PC-3 (cell line): ENCODE data around the gene ERVMER34-1. TPM values are rescaled to one million over a fixed set of nuclear protein-coding genes. Genes with fewer than 3 reads are reported as not detected.

Experiments used
- ATAC-seq: fragments of 200-7000 bp; cut with Tn5 transposase; 2 replicates; pipeline ENCODE4 v1.9.1; 2020; ENCODE audit warnings: mild to moderate bottlenecking, moderate library complexity
- BruUV-seq: library from RNA; stranded (reverse); fragments of 400-500 nt; replicated peaks from 2 replicates; lab custom pipeline; 2021; lab: Mats Ljungman, UMichigan
- CTCF ChIA-PET: fragments of 300-600 bp; sonication (Branson Sonifier 250); formaldehyde crosslinking; loops from one replicate; lab custom pipeline; 2022; ENCODE audit warnings: antibody characterized with exemption; lab: Charles Lee
- POLR2A ChIA-PET: fragments of 300-600 bp; sonication (Branson Sonifier 250); formaldehyde crosslinking; loops from one replicate; lab custom pipeline; 2022; ENCODE audit warnings: antibody characterized with exemption; ENCODE audit not compliant: unreplicated experiment; lab: Charles Lee
- DNase-seq: peaks from one replicate; pipeline ENCODE4 v3.0.0-alpha.2; 2015
- H2AFZ ChIP-seq: fragments of 300-600 bp; sonication (generic); 2 replicates; pipeline ENCODE4 v1.6.0; 2016; ENCODE audit warnings: antibody characterized with exemption, low read length
- H3F3A ChIP-seq: fragments of 300-600 bp; sonication (generic); one replicate; pipeline ENCODE4 v1.6.0; 2017; ENCODE audit warnings: antibody characterized with exemption, low read length, control low read depth, mild to moderate bottlenecking; ENCODE audit not compliant: unreplicated experiment
- H3K27ac ChIP-seq: fragments of 300-600 bp; sonication (generic); 2 replicates; pipeline ENCODE4 v1.5.1; 2016; ENCODE audit warnings: mild to moderate bottlenecking, low read length
- H3K27me3 ChIP-seq: fragments of 300-600 bp; sonication (generic); 2 replicates; pipeline ENCODE4 v1.6.1; 2016; ENCODE audit warnings: low read length, mixed read lengths
- H3K36me3 ChIP-seq: fragments of 300-600 bp; sonication (generic); 2 replicates; pipeline ENCODE4 v1.6.1; 2016; ENCODE audit warnings: low read depth, mixed run types, low read length, mixed read lengths
- H3K4me1 ChIP-seq: fragments of 300-600 bp; sonication (generic); 2 replicates; pipeline ENCODE4 v1.5.1; 2016; ENCODE audit warnings: low read length; ENCODE audit not compliant: insufficient read depth
- H3K4me2 ChIP-seq: fragments of 300-600 bp; sonication (generic); 2 replicates; pipeline ENCODE4 v1.6.0; 2016; ENCODE audit warnings: low read length
- H3K4me3 ChIP-seq: fragments of 300-600 bp; sonication (generic); 2 replicates; pipeline ENCODE4 v1.5.1; 2016; ENCODE audit warnings: mild to moderate bottlenecking, low read length, mixed read lengths
- H3K79me2 ChIP-seq: fragments of 300-600 bp; sonication (generic); 2 replicates; pipeline ENCODE4 v1.6.1; 2017; ENCODE audit warnings: low read length, mixed read lengths
- H3K9ac ChIP-seq: fragments of 300-600 bp; sonication (generic); 2 replicates; pipeline ENCODE4 v1.6.0; 2016; ENCODE audit warnings: mild to moderate bottlenecking, low read length
- H3K9me2 ChIP-seq: fragments of 300-600 bp; sonication (generic); replicated peaks from 2 replicates; pipeline ENCODE4 v1.6.1; 2016; ENCODE audit warnings: mixed run types, low read length, mixed read lengths
- H3K9me3 ChIP-seq: fragments of 300-600 bp; sonication (generic); 2 replicates; pipeline ENCODE4 v1.6.1; 2016; ENCODE audit warnings: low read length, mixed read lengths
- H4K20me1 ChIP-seq: fragments of 300-600 bp; sonication (generic); 2 replicates; pipeline ENCODE4 v1.6.1; 2016; ENCODE audit warnings: low read length, mixed read lengths
- CTCF ChIP-seq: fragments of 300-600 bp; sonication (generic); conservative IDR thresholded peaks from 2 replicates; pipeline ENCODE4 v1.5.1; 2017; ENCODE audit warnings: antibody characterized with exemption, low read depth, mild to moderate bottlenecking, low read length
- EZH2 ChIP-seq: fragments of 300-600 bp; sonication (generic); IDR thresholded peaks from one replicate; pipeline ENCODE4 v1.6.1; 2017; ENCODE audit warnings: antibody characterized with exemption, mild to moderate bottlenecking, low read length; ENCODE audit not compliant: unreplicated experiment
- EZH2phosphoT487 ChIP-seq: fragments of 300-600 bp; sonication (generic); IDR thresholded peaks from 2 replicates; pipeline ENCODE4 v1.6.1; 2018; ENCODE audit warnings: mild to moderate bottlenecking, antibody characterized with exemption, low read length, borderline replicate concordance
- intact Hi-C: fragments of 100-400 bp; cut with micrococcal nuclease; formaldehyde crosslinking; loops from 2 replicates; pipeline ENCODE4 v1.9.0; 2023
- total RNA-seq: library from RNA; depleted of rRNA; stranded (reverse); fragments of >200 nt; gene quantifications from 2 replicates; pipeline ENCODE4 v1.2.3, GENCODE V29; 2014

The ERVMER34-1 gene
- total RNA-seq, 1 experiment from 2014 or later, result 1.7 TPM

DNA sequence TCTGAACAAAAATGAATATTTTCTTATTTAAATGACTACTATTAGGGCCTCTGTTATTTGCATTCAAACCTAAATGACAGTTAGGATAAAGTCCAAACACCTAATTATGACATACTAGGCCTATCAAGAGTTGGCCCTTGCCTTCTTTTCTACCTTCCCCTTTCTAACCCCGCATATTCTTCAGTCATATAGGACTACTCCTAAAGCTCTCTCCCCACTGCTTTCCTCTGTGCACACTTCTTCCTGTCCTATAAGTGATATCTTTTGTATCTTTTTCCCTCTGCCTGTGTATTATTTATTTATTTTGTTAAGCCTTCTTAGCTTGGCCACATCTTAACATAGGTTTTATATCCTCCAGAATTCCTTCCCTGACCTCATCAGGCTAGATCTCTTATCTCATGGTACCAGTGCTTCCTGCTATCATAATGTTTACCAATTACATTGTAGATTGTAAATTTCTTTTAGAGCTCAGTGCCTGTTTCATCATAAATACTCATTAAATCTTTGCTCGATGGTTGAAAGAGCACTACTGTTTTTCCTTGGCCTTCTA lies 22.5 kb downstream of the ERVMER34-1 start:
- H4K20me1 ChIP-seq, result no peaks in the 10 kb centered on the region
- H3K27ac ChIP-seq, result no peak overlapping the region
- no peaks in the 10 kb centered on the region for H3K4me1 ChIP-seq
- no peaks in the 10 kb centered on the region for H3K36me3 ChIP-seq
- ATAC-seq, result no peak
- no peak overlapping the region for H3K9ac ChIP-seq
- BruUV-seq, result no TSS peak
- no peaks in the 10 kb centered on the region for H3K9me3 ChIP-seq
- no peaks in the 10 kb centered on the region for H3K27me3 ChIP-seq
- H3K79me2 ChIP-seq, result no peaks in the 10 kb centered on the region
- H3K4me3 ChIP-seq, result no peak overlapping the region
- ChIA-PET POLR2A (no interaction called here), CTCF (no interaction called here)
- H3K4me2 ChIP-seq, result no peak overlapping the region
- no peaks in the 10 kb centered on the region for H3F3A ChIP-seq
- DNase-seq, result no peak
- no peaks in the 10 kb centered on the region for H3K9me2 ChIP-seq
- TF ChIP-seq EZH2phosphoT487 (no peak), EZH2 (no peak), CTCF (no peak)
- no peak overlapping the region for H2AFZ ChIP-seq
- intact Hi-C loops, result no loop called here

GRCh38 chr4:52726826-52727580 lies 24.2 kb downstream of the ERVMER34-1 start:
- no peaks in the 10 kb centered on the region for H4K20me1 ChIP-seq
- POLR2A ChIA-PET, result interaction anchor here (1.5 kb wide), 1 partner anchor 15 kb away, joined by 4 read pairs; no protein-coding TSS in a partner anchor
- no peaks in the 10 kb centered on the region for H3F3A ChIP-seq
- intact Hi-C loops, result no loop called here
- H3K9me3 ChIP-seq, result no peaks in the 10 kb centered on the region
- no peak overlapping the region for H2AFZ ChIP-seq
- no peaks in the 10 kb centered on the region for H3K9me2 ChIP-seq
- no peaks in the 10 kb centered on the region for H3K36me3 ChIP-seq
- H3K9ac ChIP-seq, result no peak overlapping the region
- H3K27ac ChIP-seq, result no peak overlapping the region
- H3K79me2 ChIP-seq, result no peaks in the 10 kb centered on the region
- H3K4me3 ChIP-seq, result no peak overlapping the region
- ATAC-seq (no peak), DNase-seq (no peak)
- no TSS peak for BruUV-seq
- no peak overlapping the region for H3K4me2 ChIP-seq
- no peaks in the 10 kb centered on the region for H3K27me3 ChIP-seq
- H3K4me1 ChIP-seq, result peaks cover 6% of the 10 kb centered on the region
- CTCF ChIA-PET, result no interaction called here
- TF ChIP-seq CTCF (no peak), EZH2 (no peak), EZH2phosphoT487 (no peak)
